Activated T-helper 2 cell treated with anti-CD3 and anti-CD28 coated beads, Interferon-gamma antibody, Interleukin-2, Interleukin-4, amounts not matched to agents 10 μg/mL and 5 μg/mL and 100 μg/mL, durations not matched to agents 14 hours and 24 hours and 36 hours (primary cell): Measurements from ENCODE around the gene DUS1L. TPM values are rescaled to one million over a fixed set of nuclear protein-coding genes. Genes with fewer than 3 reads are reported as not detected.

ENCODE experiments used
- DNase-seq: peaks from one replicate; pipeline ENCODE4 v3.0.0; 2021; ENCODE audit warnings: low spot score
- H3K27ac Mint-ChIP-seq: one replicate; pipeline ENCODE4 v1.8.0; 2021; ENCODE audit warnings: mixed read lengths
- H3K27me3 Mint-ChIP-seq: one replicate; pipeline ENCODE4 v1.8.0; 2021; ENCODE audit warnings: low read depth, mixed read lengths
- H3K36me3 Mint-ChIP-seq: one replicate; pipeline ENCODE4 v1.8.0; 2021; ENCODE audit warnings: low read depth, mixed read lengths
- H3K4me1 Mint-ChIP-seq: one replicate; pipeline ENCODE4 v1.8.0; 2021; ENCODE audit warnings: low read depth, mixed read lengths
- H3K4me3 Mint-ChIP-seq: one replicate; pipeline ENCODE4 v1.8.0; 2021; ENCODE audit warnings: low read depth, mild to moderate bottlenecking, moderate library complexity, mixed read lengths
- H3K9me3 Mint-ChIP-seq: one replicate; pipeline ENCODE4 v1.8.0; 2021; ENCODE audit warnings: mixed read lengths
- intact Hi-C: fragments of 100-400 bp; cut with micrococcal nuclease; formaldehyde crosslinking; loops from one replicate; pipeline ENCODE4 v1.15.1; 2023
- total RNA-seq: library from RNA; stranded (reverse); gene quantifications from 2 replicates; pipeline ENCODE4 v1.2.3, GENCODE V29; 2022

Gene DUS1L
- total RNA-seq, 1 donor from 2014 or later, result 154 TPM

GRCh38 chr17:82014971-82015310 is 50.7 kb downstream of the DUS1L start:
- Mint-ChIP-seq H3K4me1 (no peaks in the 10 kb centered on the region), H3K4me3 (no peak overlapping the region), H3K27ac (no peak overlapping the region), H3K36me3 (peaks cover 7% of the 10 kb centered on the region), H3K27me3 (no peaks in the 10 kb centered on the region), H3K9me3 (no peaks in the 10 kb centered on the region)
- intact Hi-C loops, result no loop called here
- no peak for DNase-seq

- Mint-ChIP-seq H3K27me3 (no peaks in the 10 kb centered on the region), H3K9me3 (no peaks in the 10 kb centered on the region), H3K27ac (no peak overlapping the region), H3K36me3 (peaks cover 7% of the 10 kb centered on the region), H3K4me1 (no peaks in the 10 kb centered on the region), H3K4me3 (no peak overlapping the region)
- no peak for DNase-seq
- intact Hi-C loops, result no loop called here
These were observed 51.2 kb downstream of the DUS1L start for GRCh38 chr17:82014432-82014831.

- Mint-ChIP-seq H3K4me3 (no peak overlapping the region), H3K9me3 (no peaks in the 10 kb centered on the region), H3K27ac (no peak overlapping the region), H3K36me3 (peaks cover 6% of the 10 kb centered on the region), H3K27me3 (no peaks in the 10 kb centered on the region), H3K4me1 (no peaks in the 10 kb centered on the region)
- no peak for DNase-seq
- intact Hi-C loops, result no loop called here
These were observed 51.8 kb downstream of the DUS1L start for GRCh38 chr17:82013772-82014321.

DNA sequence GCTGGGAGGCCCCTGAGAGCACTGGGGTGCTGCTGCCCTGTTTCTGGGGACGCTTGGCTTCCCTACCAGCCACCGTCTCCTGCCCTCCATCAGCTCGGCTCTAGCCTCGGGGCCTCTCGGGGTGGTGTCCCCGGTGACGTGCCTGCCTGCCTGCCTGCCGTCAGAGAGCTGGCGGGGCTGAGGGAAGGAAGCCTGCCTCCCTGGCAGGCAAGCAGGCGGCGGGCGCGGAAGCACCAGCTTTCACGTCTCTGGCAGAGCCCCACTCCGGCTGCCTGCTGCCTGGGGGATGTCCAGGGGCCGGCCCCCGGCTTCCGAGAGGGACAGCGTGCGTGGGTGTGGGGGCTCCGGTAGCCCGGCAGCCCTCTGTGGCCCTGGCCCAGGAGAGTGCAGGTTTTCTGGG is 52.3 kb downstream of the DUS1L start:
- Mint-ChIP-seq H3K27ac (no peak overlapping the region), H3K4me1 (no peaks in the 10 kb centered on the region), H3K9me3 (no peaks in the 10 kb centered on the region), H3K36me3 (peaks cover 1% of the 10 kb centered on the region), H3K27me3 (no peaks in the 10 kb centered on the region), H3K4me3 (no peak overlapping the region)
- DNase-seq, result no peak
- intact Hi-C loops, result no loop called here

- Mint-ChIP-seq H3K36me3 (no peaks in the 10 kb centered on the region), H3K27me3 (no peaks in the 10 kb centered on the region), H3K4me1 (no peaks in the 10 kb centered on the region), H3K9me3 (no peaks in the 10 kb centered on the region), H3K27ac (no peak overlapping the region), H3K4me3 (no peak overlapping the region)
- intact Hi-C loops, result no loop called here
- no peak for DNase-seq
These were observed 52.8 kb downstream of the DUS1L start for GRCh38 chr17:82012640-82013295.

- H3K27ac Mint-ChIP-seq, result no peak overlapping the region
- no peak overlapping the region for H3K4me3 Mint-ChIP-seq
- H3K36me3 Mint-ChIP-seq, result no peaks in the 10 kb centered on the region
- intact Hi-C loops, result no loop called here
- no peak for DNase-seq
- no peaks in the 10 kb centered on the region for H3K4me1 Mint-ChIP-seq
- H3K9me3 Mint-ChIP-seq, result no peaks in the 10 kb centered on the region
- no peaks in the 10 kb centered on the region for H3K27me3 Mint-ChIP-seq
These were observed 53.4 kb downstream of the DUS1L start for GRCh38 chr17:82012261-82012639.

DNA sequence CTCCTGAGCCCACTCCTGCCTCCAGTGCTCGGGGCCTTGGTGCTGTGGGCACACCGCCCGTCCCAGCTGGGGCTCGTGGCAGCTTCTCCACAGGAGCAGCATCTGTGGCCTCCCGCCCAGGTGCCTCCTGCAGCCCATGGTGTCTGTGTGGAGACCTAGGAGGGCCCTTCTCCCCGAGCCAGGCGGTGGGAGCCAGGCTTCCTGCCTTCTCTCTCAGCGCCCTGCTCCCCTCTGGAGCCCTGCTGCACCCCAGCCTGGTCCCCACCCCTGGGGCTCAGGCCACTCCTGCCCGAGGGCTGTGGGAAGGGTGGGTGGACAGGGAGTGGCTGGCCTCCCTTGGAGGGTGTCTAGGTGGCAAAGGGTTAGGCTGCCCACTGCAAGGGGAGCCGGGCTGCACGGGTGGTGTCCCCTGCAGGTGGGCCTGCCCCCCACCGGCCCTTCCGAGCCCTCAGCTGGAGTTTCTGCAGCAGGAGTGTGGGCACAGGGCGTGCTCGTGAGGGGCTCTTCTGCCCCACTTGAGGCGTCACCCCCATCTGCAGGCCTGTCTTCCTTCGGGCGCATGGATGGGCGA is 53.9 kb downstream of the DUS1L start:
- DNase-seq, result no peak
- Mint-ChIP-seq H3K27ac (no peak overlapping the region), H3K27me3 (no peaks in the 10 kb centered on the region), H3K36me3 (no peaks in the 10 kb centered on the region), H3K4me3 (no peak overlapping the region), H3K9me3 (no peaks in the 10 kb centered on the region), H3K4me1 (no peaks in the 10 kb centered on the region)
- intact Hi-C loops, result no loop called here

- no peak overlapping the region for H3K27ac Mint-ChIP-seq
- DNase-seq, result no peak
- H3K4me3 Mint-ChIP-seq, result no peak overlapping the region
- no peaks in the 10 kb centered on the region for H3K9me3 Mint-ChIP-seq
- H3K36me3 Mint-ChIP-seq, result no peaks in the 10 kb centered on the region
- H3K27me3 Mint-ChIP-seq, result no peaks in the 10 kb centered on the region
- intact Hi-C loops, result no loop called here
- no peaks in the 10 kb centered on the region for H3K4me1 Mint-ChIP-seq
These were observed 54.8 kb downstream of the DUS1L start for GRCh38 chr17:82010575-82011525.

- Mint-ChIP-seq H3K9me3 (no peaks in the 10 kb centered on the region), H3K27me3 (no peaks in the 10 kb centered on the region), H3K36me3 (no peaks in the 10 kb centered on the region), H3K4me1 (no peaks in the 10 kb centered on the region), H3K4me3 (no peak overlapping the region), H3K27ac (no peak overlapping the region)
- DNase-seq, result no peak
- intact Hi-C loops, result no loop called here
These were observed 56.2 kb downstream of the DUS1L start for GRCh38 chr17:82009413-82009812.

DNA sequence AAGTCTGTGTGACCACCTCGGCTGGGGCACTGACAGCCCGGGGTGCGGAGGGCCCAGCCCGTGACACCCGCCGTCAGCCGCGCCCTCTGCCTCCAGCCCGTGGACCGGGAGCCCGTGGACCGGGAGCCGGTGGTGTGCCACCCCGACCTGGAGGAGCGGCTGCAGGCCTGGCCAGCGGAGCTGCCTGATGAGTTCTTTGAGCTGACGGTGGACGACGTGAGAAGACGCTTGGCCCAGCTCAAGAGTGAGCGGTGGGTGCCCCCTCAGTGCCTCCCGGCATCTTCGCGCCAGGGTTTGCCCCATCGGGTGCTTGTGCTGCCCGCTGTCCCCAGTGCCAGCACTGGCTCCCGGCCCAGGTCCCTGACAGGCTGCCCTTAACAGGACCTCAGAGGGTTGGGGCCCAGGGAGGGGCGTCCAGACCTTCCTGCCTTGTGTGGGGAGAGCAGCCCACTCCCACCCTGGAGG is 56.6 kb downstream of the DUS1L start:
- H3K9me3 Mint-ChIP-seq, result no peaks in the 10 kb centered on the region
- no peak overlapping the region for H3K4me3 Mint-ChIP-seq
- no peak overlapping the region for H3K27ac Mint-ChIP-seq
- no peaks in the 10 kb centered on the region for H3K4me1 Mint-ChIP-seq
- H3K27me3 Mint-ChIP-seq, result no peaks in the 10 kb centered on the region
- H3K36me3 Mint-ChIP-seq, result no peaks in the 10 kb centered on the region
- intact Hi-C loops, result no loop called here
- no peak for DNase-seq

DNA sequence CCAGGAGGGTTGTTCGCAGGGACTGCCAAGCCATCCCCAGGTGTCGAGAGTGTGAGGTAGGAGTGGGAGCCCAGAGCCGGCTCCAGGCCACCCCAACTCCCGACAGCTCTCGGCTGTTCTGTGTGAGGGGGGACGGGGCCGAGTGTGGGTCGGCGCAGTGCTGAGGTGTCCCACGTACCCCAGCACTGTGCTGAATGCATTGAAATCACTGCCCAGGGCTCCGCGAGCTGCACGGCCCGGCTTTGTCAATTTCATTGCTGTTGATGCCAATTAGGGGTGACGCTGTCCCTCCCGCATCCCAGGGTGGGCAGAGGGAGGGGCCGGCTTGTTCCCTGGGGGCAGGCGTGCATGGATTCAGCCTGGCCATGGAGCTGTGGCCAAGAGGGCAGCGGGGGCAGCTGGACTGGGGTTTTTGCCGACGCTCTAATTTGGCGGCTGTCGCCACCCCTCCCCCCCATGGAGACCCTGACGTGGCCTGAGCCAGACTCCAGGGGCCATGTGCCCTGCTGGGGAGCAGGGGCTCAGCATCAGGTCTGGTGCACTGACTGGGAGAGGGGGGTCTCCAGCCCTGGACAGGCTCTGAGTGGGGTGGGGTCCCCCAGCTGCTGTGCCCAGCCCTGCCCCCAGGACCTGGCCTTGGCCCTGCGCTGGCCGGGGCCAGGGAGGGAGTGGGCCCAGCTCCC is 57.2 kb downstream of the DUS1L start:
- H3K27me3 Mint-ChIP-seq, result no peaks in the 10 kb centered on the region
- intact Hi-C loops, result no loop called here
- H3K36me3 Mint-ChIP-seq, result no peaks in the 10 kb centered on the region
- DNase-seq, result no peak
- H3K27ac Mint-ChIP-seq, result no peak overlapping the region
- H3K9me3 Mint-ChIP-seq, result no peaks in the 10 kb centered on the region
- no peaks in the 10 kb centered on the region for H3K4me1 Mint-ChIP-seq
- no peak overlapping the region for H3K4me3 Mint-ChIP-seq
